Neutrophil (primary cell): Measurements from ENCODE around the gene NUP107.

ENCODE experiments used
- H3K27ac ChIP-seq: fragments of 200-600 bp; sonication (generic); 2 replicates; pipeline ENCODE4 v1.5.1; 2016; ENCODE audit warnings: mild to moderate bottlenecking, moderate library complexity
- H3K27me3 ChIP-seq: fragments of 200-600 bp; sonication (generic); 2 replicates; pipeline ENCODE4 v1.6.0; 2016; ENCODE audit warnings: mild to moderate bottlenecking
- H3K36me3 ChIP-seq: fragments of 200-600 bp; sonication (generic); 2 replicates; pipeline ENCODE4 v1.5.1; 2017
- H3K4me1 ChIP-seq, 2 experiments: fragments of 200-600 bp in 1 of 2; sonication (generic) in 1 of 2; 1 replicate in 1 of 2; 2 replicates in 1 of 2; pipeline versions ENCODE4 v1.5.1 to v1.6.1; 2013 to 2016; ENCODE audit warnings: low read depth in 1 of 2, low read length in 1 of 2, mild to moderate bottlenecking in 1 of 2, moderate library complexity in 1 of 2; ENCODE audit not compliant: control insufficient read depth in 1 of 2, insufficient read depth in 1 of 2
- H3K4me3 ChIP-seq, 2 experiments: fragments of 200-600 bp in 1 of 2; sonication (generic) in 1 of 2; 1 replicate in 1 of 2; 2 replicates in 1 of 2; pipeline ENCODE4 v1.5.1; 2013 to 2016; ENCODE audit warnings: low read depth in 1 of 2, low read length in 1 of 2, mild to moderate bottlenecking in 1 of 2, moderate library complexity in 1 of 2
- H3K9me3 ChIP-seq: fragments of 200-600 bp; sonication (generic); 2 replicates; pipeline ENCODE4 v1.5.1; 2016
- TF ChIP-seq, protein P1 (sequence below): fragments of 200-600 bp; sonication (generic); IDR thresholded peaks from 2 replicates; pipeline ENCODE4 v1.5.1; 2016; ENCODE audit warnings: antibody characterized with exemption

The NUP107 gene

DNA sequence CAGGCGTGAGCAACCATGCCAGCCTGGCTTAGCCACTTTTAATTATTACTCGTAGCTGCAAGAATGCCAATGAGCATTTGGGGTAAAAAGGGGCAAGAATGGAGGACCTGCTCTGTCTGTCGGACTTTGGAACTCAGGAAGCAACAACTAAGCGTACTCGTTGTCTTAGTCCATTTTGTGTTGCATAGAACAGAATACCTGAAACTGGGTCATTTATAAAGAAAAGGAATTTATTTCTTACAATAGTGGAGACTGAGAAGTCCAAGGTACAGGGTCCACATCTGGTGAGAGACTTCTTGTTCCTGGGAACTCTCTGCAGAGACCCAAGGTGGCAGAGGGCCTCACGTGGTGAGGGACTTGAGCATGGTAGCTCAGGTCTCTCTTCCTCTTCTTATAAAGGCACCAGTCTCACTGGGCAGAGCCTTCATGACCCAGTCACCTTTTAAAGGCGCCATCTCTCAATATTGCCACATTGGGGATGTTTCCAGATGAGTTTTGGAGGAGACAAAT lies 88.4 kb downstream of the NUP107 start:
- Histone ChIP-seq H3K4me3 (no peak overlapping the region), H3K27ac (no peak overlapping the region), H3K36me3 (no peaks in the 10 kb centered on the region), H3K4me1 (peaks cover 0 to 4% of the 10 kb centered on the region in 2 experiments), H3K27me3 (no peaks in the 10 kb centered on the region), H3K9me3 (no peaks in the 10 kb centered on the region)
- TF ChIP-seq, protein P1, sequence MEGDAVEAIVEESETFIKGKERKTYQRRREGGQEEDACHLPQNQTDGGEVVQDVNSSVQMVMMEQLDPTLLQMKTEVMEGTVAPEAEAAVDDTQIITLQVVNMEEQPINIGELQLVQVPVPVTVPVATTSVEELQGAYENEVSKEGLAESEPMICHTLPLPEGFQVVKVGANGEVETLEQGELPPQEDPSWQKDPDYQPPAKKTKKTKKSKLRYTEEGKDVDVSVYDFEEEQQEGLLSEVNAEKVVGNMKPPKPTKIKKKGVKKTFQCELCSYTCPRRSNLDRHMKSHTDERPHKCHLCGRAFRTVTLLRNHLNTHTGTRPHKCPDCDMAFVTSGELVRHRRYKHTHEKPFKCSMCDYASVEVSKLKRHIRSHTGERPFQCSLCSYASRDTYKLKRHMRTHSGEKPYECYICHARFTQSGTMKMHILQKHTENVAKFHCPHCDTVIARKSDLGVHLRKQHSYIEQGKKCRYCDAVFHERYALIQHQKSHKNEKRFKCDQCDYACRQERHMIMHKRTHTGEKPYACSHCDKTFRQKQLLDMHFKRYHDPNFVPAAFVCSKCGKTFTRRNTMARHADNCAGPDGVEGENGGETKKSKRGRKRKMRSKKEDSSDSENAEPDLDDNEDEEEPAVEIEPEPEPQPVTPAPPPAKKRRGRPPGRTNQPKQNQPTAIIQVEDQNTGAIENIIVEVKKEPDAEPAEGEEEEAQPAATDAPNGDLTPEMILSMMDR, result no peak

DNA sequence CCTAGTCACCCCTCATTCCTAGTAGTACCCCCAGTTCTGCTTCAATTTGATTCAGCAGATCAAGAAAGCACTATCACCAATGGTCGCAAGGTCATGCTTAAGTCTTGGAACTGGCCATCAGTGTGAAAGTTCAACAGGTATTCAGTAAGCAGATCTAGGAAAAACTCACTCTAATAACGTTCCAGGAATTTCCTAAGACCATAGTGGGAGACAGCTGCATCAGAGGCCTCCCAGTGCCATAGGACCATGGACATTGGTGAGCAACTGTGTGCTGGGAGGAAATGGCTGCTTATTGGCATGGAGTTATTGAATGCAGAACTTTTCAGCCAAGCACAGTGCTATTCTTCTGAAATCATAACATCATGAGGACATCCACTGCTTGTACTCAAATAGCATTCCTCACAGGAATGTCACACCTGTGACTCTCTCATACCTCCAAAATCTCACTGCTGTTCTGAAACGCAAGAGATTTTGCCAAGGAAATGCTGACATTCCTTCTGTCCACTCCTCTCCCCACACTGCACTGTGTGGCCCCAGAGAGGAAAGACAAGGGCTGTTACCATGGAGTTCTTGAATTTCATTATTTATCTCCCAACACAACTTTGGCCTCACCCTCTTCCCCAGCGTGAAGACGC lies 90.3 kb downstream of the NUP107 start:
- H3K4me1 ChIP-seq, result peaks cover 0 to 4% of the 10 kb centered on the region in 2 experiments
- H3K4me3 ChIP-seq, result no peak overlapping the region
- H3K27me3 ChIP-seq, result no peaks in the 10 kb centered on the region
- no peak overlapping the region for H3K27ac ChIP-seq
- H3K9me3 ChIP-seq, result no peaks in the 10 kb centered on the region
- TF ChIP-seq, protein P1, result no peak
- H3K36me3 ChIP-seq, result no peaks in the 10 kb centered on the region

DNA sequence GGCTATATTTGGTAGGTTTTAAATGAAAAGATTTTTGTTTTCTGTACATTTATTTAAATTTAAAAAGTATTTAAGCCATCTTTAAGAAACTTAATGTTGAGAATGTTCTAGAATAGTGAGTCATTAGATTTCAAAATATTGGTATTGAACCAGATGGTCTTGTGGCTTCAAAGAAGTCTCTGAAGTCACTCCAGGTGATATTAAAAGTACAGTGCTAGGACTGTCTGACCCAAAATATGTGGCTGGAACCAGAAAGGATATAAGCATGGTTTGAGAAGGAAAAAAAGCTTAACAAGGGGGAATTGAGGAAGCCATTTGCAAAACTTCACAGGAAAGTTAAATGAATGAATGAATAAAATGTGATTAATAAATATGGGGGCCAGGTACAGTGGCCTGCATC lies 92.5 kb downstream of the NUP107 start:
- Histone ChIP-seq H3K4me3 (no peak overlapping the region), H3K27ac (no peak overlapping the region), H3K9me3 (no peaks in the 10 kb centered on the region), H3K36me3 (no peaks in the 10 kb centered on the region), H3K27me3 (no peaks in the 10 kb centered on the region), H3K4me1 (peaks cover 9 to 10% of the 10 kb centered on the region in 2 experiments)
- TF ChIP-seq, protein P1, result no peak

DNA sequence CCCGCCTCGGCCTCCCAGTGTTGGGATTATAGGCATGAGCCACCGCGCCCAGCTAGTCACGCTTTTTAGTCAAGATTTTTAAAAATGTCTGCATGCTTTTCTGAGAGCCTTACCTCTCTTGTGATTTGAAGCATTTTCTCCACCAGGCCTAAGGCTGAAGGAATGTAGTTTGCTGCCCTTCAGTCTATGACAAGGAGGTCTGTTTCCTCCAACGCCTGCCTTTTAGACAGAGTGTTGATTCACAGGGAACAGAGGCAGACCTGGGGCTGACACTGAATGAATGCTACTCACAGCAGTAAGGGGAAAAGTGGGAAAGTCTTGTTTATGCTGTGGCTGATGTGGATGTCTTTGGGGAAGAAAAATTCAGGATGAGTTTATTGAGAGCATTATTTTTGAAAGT lies 94.0 kb downstream of the NUP107 start:
- Histone ChIP-seq H3K4me3 (no peak overlapping the region), H3K9me3 (no peaks in the 10 kb centered on the region), H3K4me1 (peaks cover 22 to 25% of the 10 kb centered on the region in 2 experiments), H3K36me3 (no peaks in the 10 kb centered on the region), H3K27ac (no peak overlapping the region), H3K27me3 (no peaks in the 10 kb centered on the region)
- TF ChIP-seq, protein P1, result no peak

DNA sequence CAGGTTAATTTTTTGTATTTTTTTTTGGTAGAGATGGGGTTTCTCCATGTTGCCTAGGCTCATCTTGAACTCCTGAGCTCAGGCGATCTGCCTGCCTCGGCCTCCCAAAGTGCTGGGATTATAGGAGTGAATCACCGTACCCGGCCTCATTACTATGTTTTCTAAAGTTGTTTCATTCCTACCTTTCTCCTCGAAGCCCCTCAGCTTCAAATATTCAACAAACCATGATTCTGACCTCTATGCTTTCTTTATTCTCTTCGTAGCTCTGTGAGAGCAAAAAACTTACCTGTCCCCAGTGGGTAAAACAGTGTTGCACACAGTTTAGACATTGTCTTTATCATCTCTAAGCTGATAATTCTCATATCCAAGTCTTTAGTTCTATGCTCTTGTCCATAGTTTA lies 95.0 kb downstream of the NUP107 start:
- peaks cover 32 to 35% of the 10 kb centered on the region in 2 experiments for H3K4me1 ChIP-seq
- TF ChIP-seq, protein P1, result no peak
- H3K27me3 ChIP-seq, result no peaks in the 10 kb centered on the region
- no peaks in the 10 kb centered on the region for H3K9me3 ChIP-seq
- H3K27ac ChIP-seq, result no peak overlapping the region
- no peaks in the 10 kb centered on the region for H3K36me3 ChIP-seq
- no peak overlapping the region for H3K4me3 ChIP-seq
